GM12865 (cell line): ENCODE data around the gene UNC5A.

Source experiments
- DNase-seq: peaks from one replicate; pipeline ENCODE4 v3.0.0; 2010; ENCODE audit warnings: low read depth
- H3K4me3 ChIP-seq: 2 replicates; pipeline ENCODE4 v1.5.1; 2011; ENCODE audit warnings: mild to moderate bottlenecking, low read depth, low read length, control low read depth
- TF ChIP-seq, protein P1 (sequence below): IDR thresholded peaks from 2 replicates; pipeline ENCODE4 v1.5.1; 2011; ENCODE audit warnings: low read length, control low read depth, low read depth, inconsistent platforms; ENCODE audit not compliant: insufficient read depth; ENCODE audit errors: missing control alignments

The UNC5A gene

DNA sequence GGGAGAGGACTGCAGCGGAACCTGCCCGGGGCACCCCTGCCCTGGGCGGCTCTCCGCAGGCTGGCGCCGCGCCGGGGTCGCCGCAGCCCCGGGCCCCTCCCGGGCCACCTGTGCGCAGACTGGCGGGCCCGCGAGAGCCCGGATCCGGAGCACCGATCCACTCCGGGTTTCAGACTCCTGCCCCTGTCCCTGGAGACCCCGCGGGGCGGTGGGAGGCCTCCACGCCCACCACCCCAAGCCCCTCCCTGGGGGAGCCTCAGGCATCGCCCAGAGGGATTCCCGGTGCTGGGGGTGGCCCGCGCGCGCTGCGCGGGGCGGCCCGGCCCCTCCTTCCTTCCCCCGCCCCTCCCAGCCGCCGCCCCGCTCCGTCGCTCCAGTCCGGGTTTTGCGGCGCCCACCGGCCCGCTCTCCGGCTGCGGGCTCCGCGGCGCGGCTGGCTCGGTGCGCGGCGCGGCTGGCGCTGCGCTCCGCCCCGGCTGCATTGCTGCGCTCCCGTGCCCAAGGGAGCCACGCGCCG, at the start of gene UNC5A:
Gene UNC5A, plus strand, starts transcription at position 479 of the 517 bp plus-strand sequence. CDS start 192 bp downstream, outside the sequence.
- no peak within 1 kb of the TSS for H3K4me3 ChIP-seq
- DNase-seq, result peak; percentile 63
- TF ChIP-seq, protein P1, sequence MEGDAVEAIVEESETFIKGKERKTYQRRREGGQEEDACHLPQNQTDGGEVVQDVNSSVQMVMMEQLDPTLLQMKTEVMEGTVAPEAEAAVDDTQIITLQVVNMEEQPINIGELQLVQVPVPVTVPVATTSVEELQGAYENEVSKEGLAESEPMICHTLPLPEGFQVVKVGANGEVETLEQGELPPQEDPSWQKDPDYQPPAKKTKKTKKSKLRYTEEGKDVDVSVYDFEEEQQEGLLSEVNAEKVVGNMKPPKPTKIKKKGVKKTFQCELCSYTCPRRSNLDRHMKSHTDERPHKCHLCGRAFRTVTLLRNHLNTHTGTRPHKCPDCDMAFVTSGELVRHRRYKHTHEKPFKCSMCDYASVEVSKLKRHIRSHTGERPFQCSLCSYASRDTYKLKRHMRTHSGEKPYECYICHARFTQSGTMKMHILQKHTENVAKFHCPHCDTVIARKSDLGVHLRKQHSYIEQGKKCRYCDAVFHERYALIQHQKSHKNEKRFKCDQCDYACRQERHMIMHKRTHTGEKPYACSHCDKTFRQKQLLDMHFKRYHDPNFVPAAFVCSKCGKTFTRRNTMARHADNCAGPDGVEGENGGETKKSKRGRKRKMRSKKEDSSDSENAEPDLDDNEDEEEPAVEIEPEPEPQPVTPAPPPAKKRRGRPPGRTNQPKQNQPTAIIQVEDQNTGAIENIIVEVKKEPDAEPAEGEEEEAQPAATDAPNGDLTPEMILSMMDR, result no peak

DNA sequence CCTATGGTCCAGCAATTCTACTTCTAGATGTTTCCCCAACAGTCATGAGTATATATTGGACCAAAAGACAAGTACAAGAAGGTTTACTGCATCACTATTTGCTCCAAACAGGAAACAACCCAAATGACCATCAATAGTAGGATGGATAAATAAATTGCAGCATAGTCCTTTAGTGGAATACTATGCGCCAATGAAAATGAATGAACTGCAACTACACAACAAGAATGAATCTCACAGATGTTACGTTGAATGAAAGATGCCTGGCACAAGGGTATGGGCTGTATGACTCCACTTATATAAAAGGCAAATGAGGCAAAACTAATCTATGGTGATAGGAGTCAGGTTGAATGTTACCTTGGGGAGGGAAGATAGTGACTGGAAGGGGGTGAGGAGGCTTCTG, 48.6 kb upstream of the UNC5A start:
- no peak overlapping the region for H3K4me3 ChIP-seq
- TF ChIP-seq, protein P1, result no peak
- DNase-seq, result no peak

DNA sequence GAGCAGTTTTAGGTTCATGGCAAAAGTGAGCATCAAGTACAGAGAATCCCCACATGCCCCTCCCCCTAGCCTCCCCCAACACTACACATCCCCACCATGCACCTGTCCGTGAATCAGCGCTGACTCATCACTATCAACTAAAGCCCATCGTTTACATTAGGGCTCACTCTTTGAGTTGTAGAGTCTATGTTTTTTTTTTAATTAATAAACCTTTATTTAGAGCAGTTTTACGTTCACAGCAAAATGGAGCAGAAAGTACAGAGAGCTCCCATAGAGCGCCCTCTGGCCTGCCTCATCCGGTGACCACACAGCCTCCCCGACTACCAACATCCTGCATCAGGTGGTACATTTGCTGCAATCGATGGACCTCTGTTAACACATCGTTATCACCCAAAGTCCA, 47.9 kb upstream of the UNC5A start:
- TF ChIP-seq, protein P1, result no peak
- no peak for DNase-seq
- no peak overlapping the region for H3K4me3 ChIP-seq

DNA sequence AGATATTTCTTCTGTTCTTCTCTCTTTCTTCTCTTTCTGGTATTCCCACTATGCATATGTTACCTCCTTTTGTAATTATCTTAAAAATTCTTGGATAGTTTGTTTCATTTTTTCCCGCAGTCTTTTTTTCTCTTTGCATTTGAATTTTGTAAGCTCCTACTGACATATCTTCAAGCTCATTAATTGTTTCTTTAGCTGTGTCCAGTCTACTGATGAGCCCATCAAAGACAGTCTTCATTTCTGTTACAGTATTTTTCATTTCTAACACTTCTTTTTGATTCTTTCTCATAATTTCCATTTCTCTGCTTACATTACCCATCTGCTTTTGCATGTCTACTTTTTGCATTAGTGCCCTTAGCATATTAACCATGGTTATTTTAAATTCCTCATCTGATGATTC, 44.7 kb upstream of the UNC5A start:
- H3K4me3 ChIP-seq, result no peak overlapping the region
- TF ChIP-seq, protein P1, result no peak
- no peak for DNase-seq

DNA sequence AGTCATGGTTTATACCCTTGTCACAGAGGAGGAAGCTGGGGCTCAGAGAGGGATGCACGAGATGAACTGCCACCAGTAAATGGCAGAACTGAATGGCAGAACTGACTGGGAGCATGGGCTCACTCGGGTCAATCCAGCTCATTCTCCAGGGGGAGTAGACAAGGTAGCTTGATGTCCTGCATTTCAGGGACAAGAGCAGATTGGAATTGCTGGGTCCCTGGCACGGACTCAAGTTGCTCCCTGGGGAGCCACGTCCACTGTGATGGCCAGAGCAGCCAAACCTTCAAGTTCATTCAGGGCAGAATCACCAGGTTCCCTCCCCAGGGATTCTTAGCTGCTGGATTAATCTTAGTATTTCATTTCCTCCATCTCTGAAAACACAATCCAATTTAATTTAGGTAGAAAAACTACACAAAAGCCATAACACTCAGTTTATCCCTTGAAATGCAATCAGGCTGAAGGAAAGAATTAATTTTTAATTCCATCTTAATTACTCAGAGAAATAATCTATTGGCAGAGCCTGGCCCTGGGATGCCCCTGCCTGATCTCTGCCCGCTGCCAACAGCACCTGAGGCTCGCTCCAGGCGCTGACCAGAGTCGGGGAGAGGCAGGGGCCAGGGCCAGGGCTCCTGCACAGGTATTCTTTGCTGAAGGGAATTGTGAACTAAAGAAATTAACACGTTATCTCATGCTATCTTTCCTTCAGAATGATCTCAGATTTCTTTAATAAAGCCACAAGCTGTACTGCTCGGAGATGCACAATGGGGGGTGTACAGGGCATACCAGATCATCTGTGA, 42.0 kb upstream of the UNC5A start:
- no peak for DNase-seq
- TF ChIP-seq, protein P1, result no peak
- no peak overlapping the region for H3K4me3 ChIP-seq

DNA sequence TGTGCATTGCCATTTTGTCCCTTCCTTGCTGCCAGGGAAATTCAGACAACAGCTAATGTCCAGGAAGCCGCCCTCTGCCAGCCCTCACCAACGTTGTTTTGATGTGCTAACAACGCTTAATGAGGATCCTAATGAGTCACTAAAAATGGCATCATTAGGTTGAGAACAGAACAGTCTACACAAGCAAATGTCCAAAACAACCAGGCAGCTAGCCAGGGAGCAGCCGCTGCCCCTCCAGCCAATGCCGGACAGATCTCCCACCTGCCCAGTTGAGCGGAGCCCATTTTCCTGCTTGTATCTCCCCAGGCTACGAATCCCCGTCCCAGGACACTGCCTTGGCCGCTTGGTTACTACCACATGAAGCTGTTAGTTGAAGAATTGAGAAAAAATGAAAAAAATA, 40.4 kb upstream of the UNC5A start:
- no peak for DNase-seq
- TF ChIP-seq, protein P1, result no peak
- no peak overlapping the region for H3K4me3 ChIP-seq
